Activated CD4-positive, alpha-beta T cell treated with anti-CD3 and anti-CD28 coated beads, Interleukin-10, Interleukin-2, amounts not matched to agents 100 ng/mL and 50 ng/mL, durations not matched to agents 16 hours and 8 hours (primary cell): ENCODE data around the gene TTC7B.

Experiments
- DNase-seq: peaks from one replicate; pipeline ENCODE4 v3.0.0-alpha.2; 2020

Gene TTC7B

GRCh38 chr14:90804292-90805083 is 11.7 kb downstream of the TTC7B start:
- DNase-seq: no peak

DNA sequence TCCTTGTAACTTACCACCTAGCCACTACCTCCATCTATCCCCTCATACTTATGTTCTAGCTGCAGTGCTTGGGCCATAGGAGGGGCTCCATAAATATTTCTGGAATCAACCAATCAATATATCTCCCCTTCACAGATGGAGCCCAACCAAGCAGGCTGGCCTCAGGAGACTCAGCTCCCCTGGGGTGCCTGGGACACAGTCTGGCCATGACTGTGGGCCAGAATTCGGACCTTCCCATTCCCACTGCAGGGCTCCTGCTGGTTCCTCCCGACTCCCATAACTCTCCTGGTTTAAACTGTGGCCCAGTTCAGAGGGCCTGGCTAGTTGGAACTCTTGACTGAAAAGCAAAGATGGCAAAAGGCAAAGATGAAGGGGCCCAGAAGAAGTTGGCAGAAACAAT is 13.0 kb downstream of the TTC7B start:
- no peak for DNase-seq

DNA sequence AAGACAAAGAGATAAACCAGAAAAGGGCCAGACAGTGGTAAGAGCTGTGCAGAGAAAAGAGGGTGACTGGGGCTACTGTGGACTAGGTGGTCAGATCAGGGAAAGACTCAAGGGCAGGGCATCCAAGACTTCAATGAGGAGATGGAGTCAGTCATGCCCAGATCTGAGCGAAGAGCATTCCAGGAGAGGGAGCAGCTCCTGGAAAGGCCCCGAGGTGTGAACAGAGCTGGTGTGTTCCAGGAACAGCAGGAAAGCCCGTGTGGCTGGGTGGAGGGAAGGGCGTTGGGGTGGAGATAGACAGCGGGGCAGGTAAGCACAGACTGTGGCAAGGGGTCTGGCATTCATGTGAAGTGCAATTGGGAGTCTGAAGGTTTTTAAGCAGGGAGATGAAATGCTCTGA is 16.8 kb downstream of the TTC7B start:
- no peak for DNase-seq

DNA sequence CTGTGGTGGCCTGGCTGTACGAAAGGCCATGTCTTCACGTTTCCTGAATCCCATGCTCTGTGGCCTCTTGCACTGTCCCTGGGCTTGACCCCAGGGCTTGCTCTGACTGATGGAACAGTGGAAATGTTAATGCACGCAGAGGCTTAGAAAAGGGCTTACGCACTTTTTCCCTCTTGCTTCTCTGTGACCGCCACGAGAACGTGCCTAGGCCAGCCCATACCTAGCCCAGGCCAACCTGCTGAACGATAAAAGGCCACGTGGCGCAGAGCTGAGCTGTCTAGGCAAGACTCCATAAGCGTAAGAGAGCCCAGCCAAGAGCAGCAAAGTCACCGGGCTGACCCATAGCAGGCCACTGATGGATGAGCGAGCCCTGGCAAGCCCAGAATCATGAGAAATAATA is 18.3 kb downstream of the TTC7B start:
- DNase-seq: no peak

DNA sequence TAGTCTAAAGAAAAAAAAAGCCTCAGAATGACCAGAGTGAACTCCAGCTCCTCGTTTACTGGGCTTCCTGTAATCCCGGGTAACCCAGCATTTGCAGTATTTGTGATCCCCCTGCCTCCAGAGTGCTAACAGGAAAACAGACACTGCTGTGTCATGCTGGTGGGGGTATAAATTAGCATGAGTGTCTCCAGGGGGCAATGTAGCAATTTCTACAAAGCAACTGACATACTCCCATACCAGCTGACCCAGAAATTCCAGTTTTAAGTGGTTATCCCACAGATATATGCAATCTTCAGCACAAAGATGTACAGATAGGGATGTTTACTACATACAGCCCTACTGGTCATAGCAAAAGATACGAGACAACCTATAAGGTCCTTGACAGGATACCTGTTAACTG is 18.8 kb downstream of the TTC7B start:
- no peak for DNase-seq

GRCh38 chr14:90796329-90796728 is 19.9 kb downstream of the TTC7B start:
- DNase-seq: no peak

GRCh38 chr14:90795744-90796143 is 20.5 kb downstream of the TTC7B start:
- DNase-seq: no peak

DNA sequence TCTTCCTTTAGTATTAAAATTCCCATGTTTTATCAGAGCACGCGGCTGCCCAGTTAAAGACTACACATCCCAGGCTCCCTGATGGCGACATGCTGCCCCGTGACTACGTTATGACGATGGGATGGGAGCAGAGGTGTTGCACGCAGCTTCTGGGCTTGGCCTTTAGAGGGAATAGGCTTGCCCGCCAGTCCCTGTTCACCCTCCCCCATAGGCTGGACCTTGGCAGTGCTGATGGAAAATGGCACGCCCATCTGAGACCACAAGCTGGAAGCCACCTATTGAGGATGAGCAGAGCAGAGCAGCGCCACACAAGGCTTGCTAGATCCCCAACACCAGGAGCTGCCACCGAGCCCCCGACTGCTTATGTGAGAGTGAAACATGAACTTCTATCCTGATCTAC is 24.7 kb downstream of the TTC7B start:
- no peak for DNase-seq

DNA sequence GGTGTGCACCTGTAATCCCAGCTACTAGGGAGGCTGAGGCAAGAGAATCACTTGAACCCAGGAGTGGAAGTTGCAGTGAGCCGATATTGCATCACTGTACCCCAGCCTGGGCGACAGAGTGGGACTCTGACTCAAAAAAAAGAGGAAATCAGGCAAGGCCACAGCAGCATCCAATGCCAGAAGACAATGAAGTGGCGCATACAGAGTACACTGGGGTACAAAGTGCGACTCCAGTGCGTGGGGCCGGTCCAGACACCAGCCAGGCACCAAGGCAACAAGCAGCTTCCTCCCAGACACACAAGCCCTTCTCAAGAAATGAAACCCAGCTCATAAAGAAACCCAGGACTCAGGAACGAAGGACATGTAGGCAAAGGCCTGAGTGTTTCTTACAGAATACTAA is 28.2 kb downstream of the TTC7B start:
- DNase-seq: no peak

- DNase-seq: no peak
Measured at GRCh38 chr14:90785876-90786450, 30.3 kb downstream of the TTC7B start.

GRCh38 chr14:90785471-90785870 is 30.8 kb downstream of the TTC7B start:
- no peak for DNase-seq

- no peak for DNase-seq
Measured at GRCh38 chr14:90784621-90785270, 31.5 kb downstream of the TTC7B start.

- DNase-seq: no peak
Measured at GRCh38 chr14:90783344-90783743, 32.9 kb downstream of the TTC7B start.

GRCh38 chr14:90782892-90783291 is 33.3 kb downstream of the TTC7B start:
- no peak for DNase-seq

DNA sequence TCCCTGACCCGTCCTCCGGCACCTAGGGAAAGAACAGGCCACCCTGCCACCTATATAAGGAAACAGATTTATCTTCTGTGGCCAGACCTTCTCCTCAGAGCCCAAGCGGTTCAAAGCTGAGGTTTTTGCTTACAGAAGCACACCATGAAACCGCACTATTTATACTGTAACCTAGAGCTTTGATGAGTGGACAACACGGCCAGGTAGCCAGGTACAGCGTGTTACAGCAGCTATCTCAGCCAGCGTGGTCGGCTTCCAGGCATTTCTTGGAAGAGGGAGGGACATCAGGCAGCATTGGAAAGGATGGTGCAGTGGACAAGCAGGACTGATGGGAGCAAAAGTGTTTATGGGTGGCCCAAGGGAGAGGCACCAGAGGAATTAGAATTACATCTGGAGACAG is 34.4 kb downstream of the TTC7B start:
- no peak for DNase-seq

DNA sequence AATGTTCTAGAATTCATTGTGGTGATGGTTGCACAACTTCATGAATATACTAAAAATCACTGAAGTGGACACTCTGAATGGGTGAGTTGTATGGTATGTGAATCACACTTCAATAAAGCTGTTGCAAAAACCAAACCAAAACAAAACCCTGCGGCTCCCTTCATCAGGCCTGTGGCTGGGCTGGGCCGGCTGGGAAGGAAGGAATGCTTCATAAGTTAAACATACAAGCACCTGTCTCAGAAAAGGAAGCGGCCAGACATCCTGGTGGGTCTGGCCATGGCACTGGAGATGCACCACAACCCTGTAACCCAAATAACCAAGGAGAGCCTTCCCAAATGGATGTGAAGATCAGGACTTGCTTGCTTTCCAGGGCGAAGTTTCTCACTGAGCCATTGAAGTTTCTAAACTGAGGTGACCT is 34.9 kb downstream of the TTC7B start:
- DNase-seq: no peak

- DNase-seq: no peak
Measured at GRCh38 chr14:90780519-90780918, 35.7 kb downstream of the TTC7B start.

GRCh38 chr14:90778571-90779255 is 37.5 kb downstream of the TTC7B start:
- DNase-seq: no peak

- DNase-seq: no peak
Measured at GRCh38 chr14:90777830-90778485, 38.3 kb downstream of the TTC7B start.

- no peak for DNase-seq
Measured at GRCh38 chr14:90777358-90777757, 38.9 kb downstream of the TTC7B start.

GRCh38 chr14:90775441-90775840 is 40.8 kb downstream of the TTC7B start:
- no peak for DNase-seq

GRCh38 chr14:90774316-90774715 is 41.9 kb downstream of the TTC7B start:
- no peak for DNase-seq

- DNase-seq: no peak
Measured at GRCh38 chr14:90773705-90774104, 42.5 kb downstream of the TTC7B start.
